Thymus (tissue), 14 donors: ENCODE data around the gene SEMA3G. TPM values are rescaled to one million over a fixed set of nuclear protein-coding genes. Genes with fewer than 3 reads are reported as not detected.
A peak's percentile ranks its signal among the peaks of the same experiment; 100 is the strongest.

Experiments
- DNase-seq, 9 donors: peaks; one replicate each; pipeline ENCODE4 v3.0.0-alpha.2; 2013; ENCODE audit warnings: low spot score in 9 of 9, low read depth in 6 of 9, missing footprints in 1 of 9
- H3K27ac ChIP-seq, 2 donors: one replicate each; pipeline ENCODE4 v1.5.1; 2013; ENCODE audit warnings: control low read depth in 1 of 2, low read depth in 1 of 2, low read length in 1 of 2, mild to moderate bottlenecking in 1 of 2, moderate library complexity in 1 of 2
- H3K27me3 ChIP-seq, 2 donors: one replicate each; pipeline ENCODE4 v1.5.1; 2013; ENCODE audit warnings: low read length in 1 of 2; ENCODE audit not compliant: control insufficient read depth in 2 of 2, insufficient read depth in 1 of 2
- H3K36me3 ChIP-seq, 2 donors: one replicate each; pipeline ENCODE4 v1.5.1; 2013; ENCODE audit warnings: low read length in 1 of 2, mild to moderate bottlenecking in 1 of 2, moderate library complexity in 1 of 2; ENCODE audit not compliant: control insufficient read depth in 2 of 2, insufficient read depth in 2 of 2
- H3K4me1 ChIP-seq, 2 donors: one replicate each; pipeline ENCODE4 v1.5.1; 2013; ENCODE audit warnings: low read length in 2 of 2; ENCODE audit not compliant: control insufficient read depth in 2 of 2, insufficient read depth in 2 of 2
- H3K4me3 ChIP-seq, 2 donors: one replicate each; pipeline ENCODE4 v1.5.1; 2013; ENCODE audit warnings: low read length in 2 of 2, control low read depth in 1 of 2, mild to moderate bottlenecking in 1 of 2
- H3K9me3 ChIP-seq, 2 donors: one replicate each; pipeline ENCODE4 v1.5.1; 2013; ENCODE audit warnings: low read length in 1 of 2, mild to moderate bottlenecking in 1 of 2; ENCODE audit not compliant: control insufficient read depth in 2 of 2, insufficient read depth in 1 of 2
- WGBS: extraction: QIAGEN DNeasy Blood & Tissue Kit; methylation state at CpG from one replicate; pipeline ENCODE4 v1.1.7; 2013; 5-methylcytosine and 5-hydroxymethylcytosine counted together
- long read RNA-seq, 10 donors: transcript quantifications; one replicate each; lab custom pipeline, GENCODE V29; 2026
- polyA plus RNA-seq: library from polyadenylated mRNA; stranded (reverse); fragments of 200-250 nt; gene quantifications from one replicate; pipeline ENCODE4 v1.2.3, GENCODE V29; 2013
- total RNA-seq: library from RNA; stranded (reverse); fragments of 120-200 nt; gene quantifications from one replicate; pipeline ENCODE4 v1.2.4, GENCODE V29; 2013
- donor health status: healthy.

Gene SEMA3G
- 0.80 TPM for total RNA-seq
- 6.4 TPM for polyA plus RNA-seq
- long read RNA-seq, donor 1 = 0 reads
- long read RNA-seq, donor 2 = 0 reads
- long read RNA-seq, donor 3 = 0 reads
- long read RNA-seq, donor 4 = 0 reads
- long read RNA-seq, donor 5 = 0 reads
- long read RNA-seq, donor 6 = 0 reads
- long read RNA-seq, donor 7 = 0 reads
- long read RNA-seq, donor 8 = 0 reads
- long read RNA-seq, donor 9 = 0 reads
- long read RNA-seq, donor 10 = 0 reads

DNA sequence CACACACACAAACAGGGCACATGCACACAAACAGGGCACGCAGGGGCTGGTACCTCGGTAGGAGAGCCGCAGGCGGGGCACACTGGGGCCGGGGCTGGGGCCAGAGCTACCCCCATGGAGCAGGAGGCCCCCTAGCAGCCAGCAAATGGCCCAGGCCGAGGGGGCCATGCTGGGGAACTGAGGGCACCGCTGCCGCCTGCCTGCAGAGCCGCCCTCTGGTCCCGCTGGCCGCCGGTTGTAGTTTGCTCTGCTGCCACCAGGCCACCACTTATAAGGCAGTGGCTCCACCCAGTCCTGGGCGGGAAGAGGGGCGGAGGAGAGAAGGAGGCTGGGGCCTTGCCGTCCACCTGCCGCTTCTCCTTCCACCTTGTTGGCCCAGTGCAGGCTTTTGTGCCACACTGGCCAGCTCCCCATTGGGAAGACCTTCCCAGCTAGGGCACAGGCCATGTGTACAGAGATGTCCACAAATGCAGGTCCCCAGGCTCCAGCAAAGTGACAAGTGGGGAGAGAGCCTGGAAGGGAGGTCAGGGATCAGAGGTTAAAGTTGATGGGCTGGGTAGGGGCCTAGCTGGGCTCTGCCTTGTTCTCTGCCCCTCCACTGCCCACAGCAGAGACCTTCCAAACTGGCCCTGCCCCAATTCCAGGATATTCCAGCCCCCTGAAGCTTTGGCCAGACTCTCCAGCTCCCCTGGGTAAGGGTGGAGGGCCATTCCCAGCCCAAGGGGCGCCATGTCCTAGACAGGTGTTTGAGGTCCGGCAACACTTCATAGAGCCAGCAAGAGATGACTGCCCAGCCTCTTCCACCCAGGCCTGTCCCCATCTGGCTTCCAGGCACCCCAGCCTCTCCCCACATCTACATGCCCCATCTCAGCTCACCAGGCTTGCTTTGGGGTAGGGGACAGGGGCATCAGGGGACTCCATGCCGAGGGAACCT is at the start of gene SEMA3G:
Gene SEMA3G (minus strand): TSS at position 244 of the 934 bp plus-strand sequence. CDS start 76 bp downstream, at position 168.
- 30% methylated on average over 19 of the region's 19 CpGs for WGBS
- Histone ChIP-seq H3K36me3 (no peaks in the 10 kb centered on the region), H3K4me3 (no peak within 1 kb of the TSS), H3K9me3 (no peaks in the 10 kb centered on the region), H3K27me3 (no peaks in the 10 kb centered on the region), H3K27ac (no peak within 1 kb of the TSS), H3K4me1 (peaks cover 2 to 10% of the 10 kb centered on the region in 2 donors)
- peak in 6 of 9 donors; percentile 19 to 65 (median 38) for DNase-seq

DNA sequence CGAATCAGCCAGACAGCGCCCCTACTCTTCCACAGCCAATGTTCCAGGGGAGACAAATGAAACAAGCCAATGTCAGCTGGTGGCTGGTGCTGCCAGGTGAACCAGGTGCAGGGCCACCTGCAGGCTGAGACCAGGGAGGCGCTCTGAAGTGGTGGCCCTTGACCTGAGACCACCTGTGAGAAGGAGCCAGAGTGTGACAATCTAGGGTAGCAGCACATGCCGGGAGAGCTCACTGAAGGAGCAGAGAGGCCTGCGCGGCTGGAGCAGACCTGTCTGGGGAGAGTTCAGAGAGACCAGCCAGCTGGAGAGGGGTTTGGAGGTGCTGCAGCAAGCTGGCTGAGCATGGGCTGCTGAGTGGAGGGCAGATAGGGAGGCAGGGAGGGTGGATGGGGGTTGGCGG is 49.5 kb upstream of the SEMA3G start:
- H3K9me3 ChIP-seq = no peaks in the 10 kb centered on the region
- H3K27ac ChIP-seq = no peak overlapping the region
- H3K36me3 ChIP-seq = peaks cover 41 to 42% of the 10 kb centered on the region in 2 donors
- DNase-seq = peak in 1 of 9 donors; percentile 13
- H3K4me1 ChIP-seq = peaks cover 0 to 23% of the 10 kb centered on the region in 2 donors
- peaks cover 0 to 35% of the 10 kb centered on the region in 2 donors for H3K27me3 ChIP-seq
- WGBS = 94% methylated on average over 7 of the region's 7 CpGs
- H3K4me3 ChIP-seq = no peak overlapping the region

DNA sequence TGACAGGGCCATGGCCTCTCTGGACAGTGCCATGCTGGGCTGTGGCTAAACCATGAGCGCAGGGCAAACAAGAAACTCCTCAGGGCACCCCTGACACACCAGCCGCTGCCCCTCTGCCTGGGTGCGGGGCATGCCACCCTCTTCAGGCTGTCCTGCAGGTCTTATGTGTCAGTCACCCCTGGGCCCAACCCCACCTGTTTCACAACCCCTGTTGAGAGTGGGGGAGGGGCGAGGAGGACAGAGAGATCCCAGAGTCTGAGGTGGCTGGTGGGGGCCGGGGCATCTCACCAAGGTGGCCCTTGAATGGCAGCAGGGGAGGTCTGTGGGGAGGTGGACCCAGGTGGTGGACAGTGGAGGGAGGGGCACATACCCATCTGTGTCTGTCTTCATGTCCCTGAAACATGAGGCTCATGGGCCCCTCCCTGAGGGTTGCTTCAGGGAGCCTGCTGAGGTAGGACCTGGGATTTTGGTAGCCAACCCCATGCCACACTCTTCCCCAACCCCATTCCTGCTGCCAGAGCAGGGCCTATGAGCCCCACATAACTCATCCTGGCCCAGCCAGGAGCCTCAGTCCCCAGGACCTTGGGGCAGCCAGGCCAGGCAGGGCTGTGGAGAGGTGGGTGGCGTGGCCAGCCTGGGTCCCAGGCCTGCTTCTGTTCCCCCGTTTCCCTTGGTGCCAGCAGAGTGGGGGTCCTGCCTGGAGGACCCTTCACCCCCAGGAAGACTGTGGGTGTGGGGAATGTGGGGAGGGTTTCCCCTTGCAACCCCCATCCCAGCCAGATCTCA is 48.5 kb upstream of the SEMA3G start:
- H3K4me1 ChIP-seq = peaks cover 0 to 14% of the 10 kb centered on the region in 2 donors
- H3K27ac ChIP-seq = no peak overlapping the region
- H3K9me3 ChIP-seq = no peaks in the 10 kb centered on the region
- 98% methylated on average over 7 of the region's 7 CpGs for WGBS
- peaks cover 0 to 28% of the 10 kb centered on the region in 2 donors for H3K27me3 ChIP-seq
- DNase-seq = no peak
- peaks cover 50 to 52% of the 10 kb centered on the region in 2 donors for H3K36me3 ChIP-seq
- no peak overlapping the region for H3K4me3 ChIP-seq

DNA sequence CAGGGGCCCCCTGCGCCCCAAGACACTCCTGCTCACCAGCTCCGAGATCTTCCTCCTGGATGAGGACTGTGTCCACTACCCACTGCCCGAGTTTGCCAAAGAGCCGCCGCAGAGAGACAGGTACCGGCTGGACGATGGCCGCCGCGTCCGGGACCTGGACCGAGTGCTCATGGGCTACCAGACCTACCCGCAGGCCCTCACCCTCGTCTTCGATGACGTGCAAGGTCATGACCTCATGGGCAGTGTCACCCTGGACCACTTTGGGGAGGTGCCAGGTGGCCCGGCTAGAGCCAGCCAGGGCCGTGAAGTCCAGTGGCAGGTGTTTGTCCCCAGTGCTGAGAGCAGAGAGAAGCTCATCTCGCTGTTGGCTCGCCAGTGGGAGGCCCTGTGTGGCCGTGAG is 47.2 kb upstream of the SEMA3G start:
- H3K27me3 ChIP-seq = peaks cover 0 to 20% of the 10 kb centered on the region in 2 donors
- no peak overlapping the region for H3K4me3 ChIP-seq
- peaks cover 0 to 9% of the 10 kb centered on the region in 2 donors for H3K4me1 ChIP-seq
- H3K27ac ChIP-seq = no peak overlapping the region
- no peak for DNase-seq
- H3K9me3 ChIP-seq = no peaks in the 10 kb centered on the region
- peaks cover 63 to 66% of the 10 kb centered on the region in 2 donors for H3K36me3 ChIP-seq
- 97% methylated on average over 21 of the region's 21 CpGs for WGBS

DNA sequence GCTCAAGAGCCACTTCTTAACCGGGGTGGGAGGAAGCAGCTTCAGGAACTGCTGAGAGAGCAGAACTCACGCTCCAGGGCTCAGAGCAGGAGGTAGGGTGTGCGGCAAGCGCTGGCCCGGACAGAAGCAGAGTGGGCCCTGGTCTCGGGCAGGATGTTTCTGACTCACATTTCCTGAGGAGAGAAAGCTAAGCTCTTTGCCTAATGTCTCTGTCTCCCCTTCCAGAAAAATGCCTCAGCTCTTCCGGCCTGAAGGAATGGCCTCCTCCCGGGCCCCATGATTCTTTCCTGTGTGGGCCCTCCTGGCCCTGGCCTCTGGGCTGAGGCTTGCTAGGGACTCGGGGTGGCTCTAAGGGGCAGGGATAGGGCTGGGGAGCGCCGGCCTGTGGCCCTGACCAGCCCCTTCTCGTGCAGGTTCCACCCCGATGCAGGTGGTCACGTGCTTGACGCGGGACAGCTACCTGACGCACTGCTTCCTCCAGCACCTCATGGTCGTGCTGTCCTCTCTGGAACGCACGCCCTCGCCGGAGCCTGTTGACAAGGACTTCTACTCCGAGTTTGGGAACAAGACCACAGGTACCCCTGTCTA is 46.1 kb upstream of the SEMA3G start:
- H3K27ac ChIP-seq = no peak overlapping the region
- peaks cover 0 to 14% of the 10 kb centered on the region in 2 donors for H3K27me3 ChIP-seq
- WGBS = 90% methylated on average over 23 of the region's 23 CpGs
- no peaks in the 10 kb centered on the region for H3K9me3 ChIP-seq
- H3K4me1 ChIP-seq = peaks cover 0 to 9% of the 10 kb centered on the region in 2 donors
- no peak overlapping the region for H3K4me3 ChIP-seq
- no peak for DNase-seq
- H3K36me3 ChIP-seq = peaks cover 73 to 75% of the 10 kb centered on the region in 2 donors

DNA sequence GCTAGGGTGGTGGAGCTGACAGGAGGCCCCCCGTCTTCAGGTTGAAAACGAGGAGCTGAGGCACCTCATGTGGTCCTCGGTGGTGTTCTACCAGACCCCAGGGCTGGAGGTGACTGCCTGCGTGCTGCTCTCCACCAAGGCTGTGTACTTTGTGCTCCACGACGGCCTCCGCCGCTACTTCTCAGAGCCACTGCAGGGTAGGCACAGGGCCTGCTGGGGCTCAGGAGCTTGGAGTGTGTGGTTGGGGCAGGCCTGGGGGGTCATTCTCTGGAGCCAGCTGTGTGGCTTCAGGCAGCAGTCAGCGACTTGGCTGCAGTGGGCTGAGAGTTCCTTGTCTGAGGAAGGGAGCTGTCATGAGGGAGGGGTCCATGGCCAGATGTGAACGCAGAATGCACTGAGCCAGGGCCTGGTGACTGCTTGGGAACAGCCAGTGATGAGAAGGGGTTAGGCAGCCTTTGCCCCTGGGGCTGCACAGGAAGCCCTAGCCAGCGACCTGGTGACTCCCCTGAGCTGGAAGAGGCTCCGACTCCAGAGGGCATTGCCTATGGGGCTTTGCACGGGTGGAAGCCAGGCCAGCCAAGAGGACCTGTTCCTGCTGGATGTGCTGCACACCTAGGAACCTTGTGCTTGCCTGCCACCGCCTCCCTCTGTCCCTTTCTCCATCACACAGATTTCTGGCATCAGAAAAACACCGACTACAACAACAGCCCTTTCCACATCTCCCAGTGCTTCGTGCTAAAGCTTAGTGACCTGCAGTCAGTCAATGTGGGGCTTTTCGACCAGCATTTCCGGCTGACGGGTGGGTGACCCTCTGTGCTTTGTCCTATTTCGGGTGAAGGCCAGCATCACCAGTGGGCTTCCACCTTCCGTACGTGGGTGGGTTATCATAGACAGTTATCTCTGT is 45.4 kb upstream of the SEMA3G start:
- Histone ChIP-seq H3K27ac (no peak overlapping the region), H3K4me1 (peaks cover 0 to 9% of the 10 kb centered on the region in 2 donors), H3K4me3 (no peak overlapping the region), H3K36me3 (peaks cover 80 to 82% of the 10 kb centered on the region in 2 donors), H3K27me3 (peaks cover 0 to 6% of the 10 kb centered on the region in 2 donors), H3K9me3 (no peaks in the 10 kb centered on the region)
- no peak for DNase-seq
- WGBS = 90% methylated on average over 22 of the region's 22 CpGs

DNA sequence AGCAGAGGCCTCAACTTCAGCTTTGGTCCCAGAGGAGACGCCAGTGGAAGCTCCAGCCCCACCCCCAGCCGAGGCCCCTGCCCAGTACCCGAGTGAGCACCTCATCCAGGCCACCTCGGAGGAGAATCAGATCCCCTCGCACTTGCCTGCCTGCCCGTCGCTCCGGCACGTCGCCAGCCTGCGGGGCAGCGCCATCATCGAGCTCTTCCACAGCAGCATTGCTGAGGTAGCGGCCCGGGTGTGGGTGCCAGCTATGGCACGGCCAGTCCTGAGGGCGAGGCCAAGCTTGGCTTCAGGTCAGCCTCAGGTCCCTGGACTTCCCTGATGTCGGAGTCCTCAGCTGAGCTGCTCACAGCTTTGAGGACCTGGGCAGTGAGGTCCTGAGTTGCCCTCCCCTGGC is 44.5 kb upstream of the SEMA3G start:
- Histone ChIP-seq H3K36me3 (peaks cover 88 to 91% of the 10 kb centered on the region in 2 donors), H3K27ac (no peak overlapping the region), H3K4me3 (no peak overlapping the region), H3K9me3 (no peaks in the 10 kb centered on the region), H3K27me3 (no peaks in the 10 kb centered on the region), H3K4me1 (peaks cover 0 to 3% of the 10 kb centered on the region in 2 donors)
- no peak for DNase-seq
- 97% methylated on average over 18 of the region's 18 CpGs for WGBS

DNA sequence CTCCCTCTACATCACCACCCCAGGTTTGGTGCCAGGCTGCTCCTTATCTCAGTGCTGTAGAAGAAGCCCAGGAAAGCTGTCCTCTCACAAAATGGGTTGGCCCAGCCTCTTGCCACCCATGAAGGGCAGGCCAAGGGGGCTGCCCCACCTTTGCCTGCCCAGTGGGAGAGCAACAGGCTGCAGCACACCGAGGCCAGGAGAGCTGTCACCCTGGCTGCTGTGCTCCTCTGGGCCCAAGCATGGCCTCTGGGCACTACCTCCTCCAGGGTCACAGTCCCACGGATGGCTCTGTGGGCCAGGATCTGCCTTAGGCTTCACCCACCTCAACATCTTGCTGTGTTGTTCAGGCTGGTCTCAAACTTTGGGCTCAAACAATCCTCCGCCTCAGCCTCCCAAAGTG is 43.8 kb upstream of the SEMA3G start:
- 98% methylated on average over 3 of the region's 3 CpGs for WGBS
- no peaks in the 10 kb centered on the region for H3K4me1 ChIP-seq
- H3K36me3 ChIP-seq = peaks cover 88 to 93% of the 10 kb centered on the region in 2 donors
- no peaks in the 10 kb centered on the region for H3K27me3 ChIP-seq
- no peak overlapping the region for H3K27ac ChIP-seq
- no peak for DNase-seq
- H3K4me3 ChIP-seq = no peak overlapping the region
- H3K9me3 ChIP-seq = no peaks in the 10 kb centered on the region
